IMR-90 (cell line): Measurements from ENCODE around the gene THOC6. TPM values are rescaled to one million over a fixed set of nuclear protein-coding genes. Genes with fewer than 3 reads are reported as not detected.

Experiments
- ATAC-seq: fragments of 200-7000 bp; cut with Tn5 transposase; 2 replicates; pipeline ENCODE4 v1.9.1; 2020; ENCODE audit warnings: low read depth, mild to moderate bottlenecking, moderate library complexity
- BruUV-seq: library from RNA; stranded (reverse); fragments of 400-500 nt; replicated peaks from 2 replicates; lab custom pipeline; 2021; lab: Mats Ljungman, UMichigan
- CTCF ChIA-PET: fragments of 300-600 bp; formaldehyde crosslinking; extraction: SDS; loops from one replicate; lab custom pipeline; 2021; ENCODE audit warnings: antibody characterized with exemption; lab: Yijun Ruan, JAX
- POLR2A ChIA-PET: fragments of 300-600 bp; sonication (Branson Sonifier 250); formaldehyde crosslinking; loops from one replicate; lab custom pipeline; 2022; ENCODE audit warnings: antibody characterized with exemption; ENCODE audit not compliant: unreplicated experiment; lab: Charles Lee
- DNase-seq: peaks from one replicate; pipeline ENCODE4 v3.0.0; 2013
- H2AFZ ChIP-seq: replicated peaks from 2 replicates; pipeline ENCODE3; 2013; ENCODE audit warnings: low read length, mild to moderate bottlenecking; ENCODE audit not compliant: poor library complexity
- H2AK5ac ChIP-seq: 2 replicates; pipeline ENCODE4 v1.6.1; 2013; ENCODE audit warnings: low read depth, low read length, inconsistent platforms
- H2AK9ac ChIP-seq: replicated peaks from 2 replicates; pipeline ENCODE3; 2013; ENCODE audit warnings: mild to moderate bottlenecking, low read depth, low read length, moderate library complexity; ENCODE audit not compliant: poor library complexity
- H2BK120ac ChIP-seq: 2 replicates; pipeline ENCODE4 v1.6.1; 2013; ENCODE audit warnings: low read depth, low read length, inconsistent platforms
- H2BK15ac ChIP-seq: 3 replicates; pipeline ENCODE4 v1.6.1; 2013; ENCODE audit warnings: low read depth, low read length, inconsistent platforms
- H2BK20ac ChIP-seq: 2 replicates; pipeline ENCODE4 v1.6.1; 2013; ENCODE audit warnings: low read depth, mild to moderate bottlenecking, inconsistent platforms, low read length, moderate library complexity
- H2BK5ac ChIP-seq: 2 replicates; pipeline ENCODE4 v1.6.1; 2013; ENCODE audit warnings: mild to moderate bottlenecking, low read depth, low read length, inconsistent platforms; ENCODE audit not compliant: poor library complexity, severe bottlenecking
- H3K14ac ChIP-seq: replicated peaks from 2 replicates; pipeline ENCODE4 v1.6.1; 2013; ENCODE audit warnings: low read depth, low read length, inconsistent platforms
- H3K18ac ChIP-seq: 2 replicates; pipeline ENCODE4 v1.6.1; 2013; ENCODE audit warnings: low read depth, low read length, control low read depth
- H3K23ac ChIP-seq: 2 replicates; pipeline ENCODE4 v1.6.1; 2013; ENCODE audit warnings: low read depth, low read length, inconsistent platforms
- H3K27ac ChIP-seq: 2 replicates; pipeline ENCODE4 v1.5.1; 2013; ENCODE audit warnings: mild to moderate bottlenecking, control low read depth, low read length; ENCODE audit not compliant: insufficient read depth
- H3K27me3 ChIP-seq: 2 replicates; pipeline ENCODE4 v1.6.1; 2013; ENCODE audit warnings: low read length; ENCODE audit not compliant: control insufficient read depth, insufficient read depth
- H3K36me3 ChIP-seq: 2 replicates; pipeline ENCODE4 v1.6.1; 2013; ENCODE audit warnings: low read length, mixed read lengths; ENCODE audit not compliant: control insufficient read depth, insufficient read depth
- H3K4ac ChIP-seq: 2 replicates; pipeline ENCODE4 v1.6.1; 2013; ENCODE audit warnings: low read depth, low read length, inconsistent platforms
- H3K4me1 ChIP-seq: 2 replicates; pipeline ENCODE4 v1.6.1; 2013; ENCODE audit warnings: low read length, mixed read lengths; ENCODE audit not compliant: control insufficient read depth, insufficient read depth
- H3K4me2 ChIP-seq: 2 replicates; pipeline ENCODE4 v1.6.1; 2013; ENCODE audit warnings: low read depth, mild to moderate bottlenecking, control low read depth, low read length, moderate library complexity
- H3K4me3 ChIP-seq: 2 replicates; pipeline ENCODE4 v1.5.1; 2013; ENCODE audit warnings: low read depth, mild to moderate bottlenecking, control low read depth, low read length, moderate library complexity; ENCODE audit not compliant: insufficient read depth
- H3K56ac ChIP-seq: 2 replicates; pipeline ENCODE4 v1.6.1; 2013; ENCODE audit warnings: low read length, inconsistent platforms; ENCODE audit not compliant: insufficient read depth; ENCODE audit errors: extremely low read depth
- H3K79me1 ChIP-seq, 2 experiments: 2 replicates each; pipeline ENCODE4 v1.6.1; 2013; ENCODE audit warnings: low read length in 2 of 2, inconsistent platforms in 1 of 2, low read depth in 1 of 2
- H3K9ac ChIP-seq: 2 replicates; pipeline ENCODE4 v1.6.1; 2013; ENCODE audit warnings: low read depth, low read length, control low read depth
- H3K9me1 ChIP-seq: 2 replicates; pipeline ENCODE4 v1.6.1; 2013; ENCODE audit warnings: low read length, inconsistent platforms; ENCODE audit not compliant: insufficient read depth
- H3K9me3 ChIP-seq: 2 replicates; pipeline ENCODE4 v1.6.1; 2013; ENCODE audit warnings: low read length; ENCODE audit not compliant: control insufficient read depth, insufficient read depth
- H4K20me1 ChIP-seq: 2 replicates; pipeline ENCODE4 v1.6.1; 2013; ENCODE audit warnings: low read length, inconsistent platforms; ENCODE audit not compliant: insufficient read depth
- H4K5ac ChIP-seq: 2 replicates; pipeline ENCODE4 v1.6.1; 2013; ENCODE audit warnings: mild to moderate bottlenecking, low read depth, low read length, control low read depth
- H4K8ac ChIP-seq, 2 experiments: 2 replicates each; pipeline ENCODE4 v1.6.1; 2013; ENCODE audit warnings: low read depth in 2 of 2, low read length in 2 of 2, control low read depth in 1 of 2, inconsistent platforms in 1 of 2
- H4K91ac ChIP-seq: 2 replicates; pipeline ENCODE4 v1.6.1; 2013; ENCODE audit warnings: low read depth, low read length, inconsistent platforms; ENCODE audit not compliant: insufficient read depth
- BHLHE40 ChIP-seq: fragments of 150-350 bp; IDR thresholded peaks from 2 replicates; pipeline ENCODE4 v1.6.1; 2016; ENCODE audit warnings: mild to moderate bottlenecking, low read depth, low read length
- CEBPB ChIP-seq: IDR thresholded peaks from 2 replicates; pipeline ENCODE4 v1.6.1; 2012; ENCODE audit warnings: low read depth, low read length, improper control_type of control experiment
- CHD1 ChIP-seq: IDR thresholded peaks from 2 replicates; pipeline ENCODE4 v1.6.1; 2012; ENCODE audit warnings: low read depth, low read length, improper control_type of control experiment
- ELK1 ChIP-seq: fragments of 150-350 bp; IDR thresholded peaks from 2 replicates; pipeline ENCODE4 v1.6.1; 2016; ENCODE audit warnings: low read depth, mild to moderate bottlenecking, low read length, moderate library complexity, borderline replicate concordance
- FOS ChIP-seq: fragments of 150-350 bp; IDR thresholded peaks from 2 replicates; pipeline ENCODE4 v1.6.1; 2016; ENCODE audit warnings: low read depth, low read length
- MAFK ChIP-seq: IDR thresholded peaks from 2 replicates; pipeline ENCODE4 v1.6.1; 2012; ENCODE audit warnings: low read depth, low read length, improper control_type of control experiment
- MAZ ChIP-seq: IDR thresholded peaks from 2 replicates; pipeline ENCODE4 v1.6.1; 2012; ENCODE audit warnings: low read depth, mild to moderate bottlenecking, low read length, improper control_type of control experiment, moderate library complexity, borderline replicate concordance
- MXI1 ChIP-seq: IDR thresholded peaks from 2 replicates; pipeline ENCODE4 v1.6.1; 2012; ENCODE audit warnings: low read depth, mild to moderate bottlenecking, low read length, moderate library complexity, borderline replicate concordance
- NFE2L2 ChIP-seq: fragments of 150-350 bp; IDR thresholded peaks from 2 replicates; pipeline ENCODE4 v1.6.1; 2016; ENCODE audit warnings: low read depth, mild to moderate bottlenecking, low read length
- POLR2A ChIP-seq: IDR thresholded peaks from 2 replicates; pipeline ENCODE4 v1.6.1; 2012; ENCODE audit warnings: mild to moderate bottlenecking, low read depth, low read length
- RAD21 ChIP-seq: IDR thresholded peaks from 2 replicates; pipeline ENCODE4 v1.6.1; 2012; ENCODE audit warnings: low read length, improper control_type of control experiment
- RCOR1 ChIP-seq: IDR thresholded peaks from 2 replicates; pipeline ENCODE4 v1.6.1; 2012; ENCODE audit warnings: mild to moderate bottlenecking, low read length, improper control_type of control experiment; ENCODE audit not compliant: insufficient replicate concordance
- RFX5 ChIP-seq: IDR thresholded peaks from 2 replicates; pipeline ENCODE4 v1.8.0; 2012; ENCODE audit warnings: low read depth, mild to moderate bottlenecking, low read length, moderate library complexity
- SMC3 ChIP-seq: fragments of 150-350 bp; IDR thresholded peaks from 2 replicates; pipeline ENCODE4 v1.6.1; 2016; ENCODE audit warnings: low read depth, mild to moderate bottlenecking, antibody characterized with exemption, low read length, moderate library complexity
- USF2 ChIP-seq: fragments of 150-350 bp; IDR thresholded peaks from 2 replicates; pipeline ENCODE4 v1.6.1; 2017; ENCODE audit warnings: mild to moderate bottlenecking, antibody characterized with exemption, low read length, low read depth
- WGBS, 2 experiments: methylation state at CpG; one replicate each; pipeline versions ENCODE4 v1.1.5 to v1.1.7; 2013; ENCODE audit warnings: missing lambda C conversion rate in 2 of 2; ENCODE audit not compliant: insufficient read length in 1 of 2; ENCODE audit errors: extremely low coverage in 2 of 2; 5-methylcytosine and 5-hydroxymethylcytosine counted together
- dilution Hi-C: fragments of 300-500 bp; cut with HindIII; formaldehyde crosslinking; loops from one replicate; pipeline ENCODE4 v1.14.3; 2018; ENCODE audit warnings: low sequenced_read_pairs; ENCODE audit not compliant: unreplicated experiment
- in situ Hi-C: fragments of 300-500 bp; cut with MboI; formaldehyde crosslinking; loops from 3 replicates; pipeline ENCODE4 v1.14.3; 2019; ENCODE audit warnings: low sequenced_read_pairs, inconsistent platforms, mixed read lengths
- intact Hi-C: fragments of 100-400 bp; cut with micrococcal nuclease; formaldehyde crosslinking; loops from 2 replicates; pipeline ENCODE4 v1.10.0; 2022
- polyA plus RNA-seq, 3 experiments: library from polyadenylated mRNA; depleted of rRNA; stranded (reverse); fragments of >200 nt; gene quantifications; 2 replicates each; pipeline ENCODE4 v1.2.3, GENCODE V29; 2012; ENCODE audit warnings: low replicate concordance in 1 of 3
- total RNA-seq: library from RNA; depleted of rRNA; stranded (reverse); fragments of >200 nt; gene quantifications from 2 replicates; pipeline ENCODE4 v1.2.3, GENCODE V29; 2012
- TF ChIP-seq, protein P1 (sequence below): conservative IDR thresholded peaks from 2 replicates; pipeline ENCODE4 v1.5.1; 2012; ENCODE audit warnings: mild to moderate bottlenecking, low read depth, low read length, improper control_type of control experiment

THOC6 gene
- total and polyA plus RNA-seq, 2 of the 4 experiments (the other 2 are of a cell fraction), result 16.8 to 23.1 TPM

DNA sequence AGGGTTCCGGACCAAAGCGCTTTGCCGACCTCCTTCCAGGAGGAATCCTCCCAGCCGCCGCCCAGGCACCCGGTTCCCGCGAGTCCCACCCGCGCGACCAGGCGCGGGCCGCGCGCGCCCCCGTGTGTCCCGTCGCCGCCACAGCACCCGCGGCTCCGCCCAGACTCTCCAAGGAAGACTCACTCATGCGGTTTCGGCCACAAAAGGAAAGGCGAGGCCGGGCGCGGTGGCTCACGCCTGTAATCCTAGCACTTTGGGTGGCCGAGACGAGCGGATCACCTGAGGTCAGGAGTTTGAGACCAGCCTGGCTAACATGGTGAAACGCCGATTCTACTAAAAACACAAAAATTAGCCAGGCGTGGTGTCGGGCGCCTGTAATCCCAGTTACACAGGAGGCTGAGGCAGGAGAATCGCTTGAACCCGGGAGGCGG lies 40.1 kb upstream of the THOC6 start:
- Histone ChIP-seq H3K27me3 (peaks cover 4% of the 10 kb centered on the region; the same call in 1 of the 2 replicates), H2BK5ac (no peak overlapping the region), H3K9ac (no peak overlapping the region), H3K23ac (no peak overlapping the region), H3K4me3 (peak overlapping the region; percentile 18), H2BK120ac (no peak overlapping the region), H3K4me2 (peak overlapping the region; percentile 87), H3K18ac (no peak overlapping the region), H2AK5ac (no peak overlapping the region), H3K4ac (peak overlapping the region; percentile 70), H3K4me1 (peaks cover 6% of the 10 kb centered on the region), H3K9me1 (0 out of 2 replicates have a peak, but pooled peaks cover 4% of the 10 kb centered on the region), H3K79me1 (peaks cover 8 to 15% of the 10 kb centered on the region in 2 experiments), H2BK20ac (no peak overlapping the region), H4K91ac (no peak overlapping the region), H2AK9ac (peak overlapping the region; percentile 28), H4K8ac (peak overlapping the region in 1 of 2 experiments; percentile 86; a peak in 1 of 4 replicates), H2BK15ac (no peak overlapping the region), H3K9me3 (no peaks in the 10 kb centered on the region), H4K5ac (peak overlapping the region; percentile 58), H3K56ac (no peak overlapping the region), H2AFZ (peak overlapping the region; percentile 97), H3K36me3 (no peaks in the 10 kb centered on the region), H3K14ac (peak overlapping the region; percentile 83; the same call in 1 of the 2 replicates), H4K20me1 (no peaks in the 10 kb centered on the region), H3K27ac (no peak overlapping the region; the same call in 1 of the 2 replicates)
- CTCF ChIA-PET, result no interaction called here
- in situ Hi-C loops, result no loop called here
- DNase-seq, result peak; percentile 69
- intact Hi-C loops, result loop anchor here (1.0 kb wide), 1 partner anchor 39 kb away; no protein-coding TSS in a partner anchor
- POLR2A ChIA-PET, result no interaction called here
- WGBS, 2 experiments, result 24% methylated on average over 24 of the region's 42 CpGs; no CpG with 5 or more reads in 1 of the 2 experiments
- peak; percentile 79 for ATAC-seq
- TF ChIP-seq POLR2A, result 0 out of 2 replicates have a peak, but pooled peaks have one; percentile 28
- no peak for TF ChIP-seq ELK1
- no peak for TF ChIP-seq NFE2L2
- TF ChIP-seq BHLHE40, result peak; percentile 69; the same call in 1 of the 2 replicates
- TF ChIP-seq SMC3, result peak; percentile 52
- no peak for TF ChIP-seq CHD1
- no peak for TF ChIP-seq RCOR1
- no peak for TF ChIP-seq RFX5
- TF ChIP-seq MAFK, result no peak
- TF ChIP-seq MXI1, result no peak
- no peak for TF ChIP-seq CEBPB
- TF ChIP-seq, protein P1, sequence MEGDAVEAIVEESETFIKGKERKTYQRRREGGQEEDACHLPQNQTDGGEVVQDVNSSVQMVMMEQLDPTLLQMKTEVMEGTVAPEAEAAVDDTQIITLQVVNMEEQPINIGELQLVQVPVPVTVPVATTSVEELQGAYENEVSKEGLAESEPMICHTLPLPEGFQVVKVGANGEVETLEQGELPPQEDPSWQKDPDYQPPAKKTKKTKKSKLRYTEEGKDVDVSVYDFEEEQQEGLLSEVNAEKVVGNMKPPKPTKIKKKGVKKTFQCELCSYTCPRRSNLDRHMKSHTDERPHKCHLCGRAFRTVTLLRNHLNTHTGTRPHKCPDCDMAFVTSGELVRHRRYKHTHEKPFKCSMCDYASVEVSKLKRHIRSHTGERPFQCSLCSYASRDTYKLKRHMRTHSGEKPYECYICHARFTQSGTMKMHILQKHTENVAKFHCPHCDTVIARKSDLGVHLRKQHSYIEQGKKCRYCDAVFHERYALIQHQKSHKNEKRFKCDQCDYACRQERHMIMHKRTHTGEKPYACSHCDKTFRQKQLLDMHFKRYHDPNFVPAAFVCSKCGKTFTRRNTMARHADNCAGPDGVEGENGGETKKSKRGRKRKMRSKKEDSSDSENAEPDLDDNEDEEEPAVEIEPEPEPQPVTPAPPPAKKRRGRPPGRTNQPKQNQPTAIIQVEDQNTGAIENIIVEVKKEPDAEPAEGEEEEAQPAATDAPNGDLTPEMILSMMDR, result peak; percentile 94
- peak; percentile 77 for TF ChIP-seq RAD21
- no peak for TF ChIP-seq FOS
- TF ChIP-seq USF2, result no peak
- TF ChIP-seq MAZ, result peak; percentile 42; the same call in 1 of the 2 replicates
- BruUV-seq, result no TSS peak
- dilution Hi-C loops, result no loop called here
